Measurements from ENCODE around the gene PRKAG2.

- TF ChIP-seq CTCF (IDR thresholded peaks at IDR 0.05) = no peak
- no peak for TF ChIP-seq POLR2A (IDR thresholded peaks at IDR 0.05)
- TF ChIP-seq POLR2AphosphoS5 (IDR thresholded peaks at IDR 0.05) = no peak
Observed at GRCh38 chr7:151704960-151705635, 171.8 kb downstream of the PRKAG2 start.

Data from breast epithelium (tissue), 3 donors.